Activated CD4-positive, alpha-beta memory T cell treated with anti-CD3 and anti-CD28 coated beads for 36 hours (primary cell): ENCODE data around the gene UFD1. TPM values are rescaled to one million over a fixed set of nuclear protein-coding genes. Genes with fewer than 3 reads are reported as not detected.

ENCODE experiments used
- CTCF ChIA-PET: fragments of 350-600 bp; sonication (Branson Sonifier 250); formaldehyde crosslinking; loops from one replicate; lab custom pipeline; 2021; ENCODE audit warnings: antibody characterized with exemption, inconsistent platforms; lab: Charles Lee
- POLR2A ChIA-PET: fragments of 350-600 bp; sonication (Branson Sonifier 250); formaldehyde crosslinking; loops from one replicate; lab custom pipeline; 2021; ENCODE audit warnings: antibody characterized with exemption; lab: Charles Lee
- DNase-seq: peaks from one replicate; pipeline ENCODE4 v3.0.0-alpha.2; 2020
- H3K27ac Mint-ChIP-seq: one replicate; pipeline ENCODE4 v1.8.0; 2021; ENCODE audit warnings: mixed read lengths
- H3K27me3 Mint-ChIP-seq: one replicate; pipeline ENCODE4 v1.8.0; 2021; ENCODE audit warnings: mixed read lengths
- H3K36me3 Mint-ChIP-seq: one replicate; pipeline ENCODE4 v1.8.0; 2021; ENCODE audit warnings: mixed read lengths
- H3K4me1 Mint-ChIP-seq: one replicate; pipeline ENCODE4 v1.8.0; 2021; ENCODE audit warnings: low read depth, mixed read lengths
- H3K4me3 Mint-ChIP-seq: one replicate; pipeline ENCODE4 v1.8.0; 2021; ENCODE audit warnings: mild to moderate bottlenecking, mixed read lengths
- H3K9me3 Mint-ChIP-seq: one replicate; pipeline ENCODE4 v1.8.0; 2021; ENCODE audit warnings: mixed read lengths
- intact Hi-C: fragments of 100-400 bp; cut with micrococcal nuclease; formaldehyde crosslinking; loops from one replicate; pipeline ENCODE4 v1.15.1; 2023
- total RNA-seq, 2 experiments: library from RNA; stranded (reverse); gene quantifications; one replicate each; pipeline ENCODE4 v1.2.3, GENCODE V29; 2021

UFD1 gene
- total RNA-seq, 2 experiments from 2014 or later, result 85.3 to 91.1 TPM

GRCh38 chr22:19410941-19411689 is 67.9 kb downstream of the UFD1 start:
- Mint-ChIP-seq H3K4me3 (no peak overlapping the region), H3K4me1 (peaks cover 15% of the 10 kb centered on the region), H3K27ac (no peak overlapping the region), H3K9me3 (no peaks in the 10 kb centered on the region), H3K36me3 (peaks cover 32% of the 10 kb centered on the region), H3K27me3 (no peaks in the 10 kb centered on the region)
- no peak for DNase-seq
- CTCF ChIA-PET, result no interaction called here
- POLR2A ChIA-PET, result interaction anchor here (1.2 kb wide), 1 partner anchor 20 kb away, joined by 3 read pairs; the partner anchor contains the start of gene HIRA
- intact Hi-C loops, result no loop called here

GRCh38 chr22:19407649-19408606 is 71.1 kb downstream of the UFD1 start:
- intact Hi-C loops, result no loop called here
- Mint-ChIP-seq H3K27me3 (no peaks in the 10 kb centered on the region), H3K36me3 (peaks cover 50% of the 10 kb centered on the region), H3K27ac (no peak overlapping the region), H3K4me1 (peaks cover 6% of the 10 kb centered on the region), H3K9me3 (no peaks in the 10 kb centered on the region), H3K4me3 (no peak overlapping the region)
- ChIA-PET POLR2A (no interaction called here), CTCF (interaction anchor here (0.5 kb wide), 1 partner anchor 391 kb away, joined by 3 read pairs; no protein-coding TSS in a partner anchor)
- no peak for DNase-seq

GRCh38 chr22:19406846-19407245 is 72.1 kb downstream of the UFD1 start:
- ChIA-PET CTCF (no interaction called here), POLR2A (no interaction called here)
- Mint-ChIP-seq H3K4me1 (no peaks in the 10 kb centered on the region), H3K36me3 (peaks cover 46% of the 10 kb centered on the region), H3K27ac (no peak overlapping the region), H3K27me3 (no peaks in the 10 kb centered on the region), H3K9me3 (no peaks in the 10 kb centered on the region), H3K4me3 (no peak overlapping the region)
- intact Hi-C loops, result no loop called here
- no peak for DNase-seq

GRCh38 chr22:19406281-19406811 is 72.6 kb downstream of the UFD1 start:
- Mint-ChIP-seq H3K9me3 (no peaks in the 10 kb centered on the region), H3K27ac (no peak overlapping the region), H3K36me3 (peaks cover 48% of the 10 kb centered on the region), H3K4me3 (no peak overlapping the region), H3K4me1 (no peaks in the 10 kb centered on the region), H3K27me3 (no peaks in the 10 kb centered on the region)
- no peak for DNase-seq
- intact Hi-C loops, result no loop called here
- CTCF ChIA-PET, result no interaction called here
- POLR2A ChIA-PET, result no interaction called here

- no peaks in the 10 kb centered on the region for H3K27me3 Mint-ChIP-seq
- intact Hi-C loops, result no loop called here
- H3K9me3 Mint-ChIP-seq, result no peaks in the 10 kb centered on the region
- POLR2A ChIA-PET, result no interaction called here
- peak overlapping the region; percentile 3 for H3K27ac Mint-ChIP-seq
- no peak overlapping the region for H3K4me3 Mint-ChIP-seq
- H3K4me1 Mint-ChIP-seq, result no peaks in the 10 kb centered on the region
- CTCF ChIA-PET, result no interaction called here
- H3K36me3 Mint-ChIP-seq, result peaks cover 48% of the 10 kb centered on the region
- DNase-seq, result no peak
Measured at GRCh38 chr22:19405652-19406051, 73.3 kb downstream of the UFD1 start.

- no peaks in the 10 kb centered on the region for H3K4me1 Mint-ChIP-seq
- H3K9me3 Mint-ChIP-seq, result no peaks in the 10 kb centered on the region
- no peak for DNase-seq
- H3K27me3 Mint-ChIP-seq, result no peaks in the 10 kb centered on the region
- ChIA-PET CTCF (no interaction called here), POLR2A (interaction anchor here (0.6 kb wide), 1 partner anchor 401 kb away, joined by 3 read pairs; no protein-coding TSS in a partner anchor)
- no peak overlapping the region for H3K27ac Mint-ChIP-seq
- H3K36me3 Mint-ChIP-seq, result peaks cover 45% of the 10 kb centered on the region
- intact Hi-C loops, result no loop called here
- no peak overlapping the region for H3K4me3 Mint-ChIP-seq
Measured at GRCh38 chr22:19405133-19405532, 73.9 kb downstream of the UFD1 start.

- Mint-ChIP-seq H3K4me3 (no peak overlapping the region), H3K4me1 (no peaks in the 10 kb centered on the region), H3K36me3 (peaks cover 41% of the 10 kb centered on the region), H3K27me3 (no peaks in the 10 kb centered on the region), H3K9me3 (no peaks in the 10 kb centered on the region), H3K27ac (no peak overlapping the region)
- no peak for DNase-seq
- ChIA-PET CTCF (no interaction called here), POLR2A (interaction anchor here (0.6 kb wide), 1 partner anchor 401 kb away, joined by 3 read pairs; no protein-coding TSS in a partner anchor)
- intact Hi-C loops, result no loop called here
Measured at GRCh38 chr22:19404676-19405075, 74.3 kb downstream of the UFD1 start.

GRCh38 chr22:19402642-19403191 is 76.3 kb downstream of the UFD1 start:
- intact Hi-C loops, result no loop called here
- Mint-ChIP-seq H3K4me1 (no peaks in the 10 kb centered on the region), H3K27ac (no peak overlapping the region), H3K4me3 (no peak overlapping the region), H3K9me3 (no peaks in the 10 kb centered on the region), H3K27me3 (no peaks in the 10 kb centered on the region), H3K36me3 (peaks cover 35% of the 10 kb centered on the region)
- ChIA-PET POLR2A (no interaction called here), CTCF (no interaction called here)
- no peak for DNase-seq

- POLR2A ChIA-PET, result no interaction called here
- Mint-ChIP-seq H3K4me1 (no peaks in the 10 kb centered on the region), H3K9me3 (no peaks in the 10 kb centered on the region), H3K4me3 (no peak overlapping the region), H3K27ac (no peak overlapping the region), H3K36me3 (peaks cover 24% of the 10 kb centered on the region), H3K27me3 (no peaks in the 10 kb centered on the region)
- no peak for DNase-seq
- CTCF ChIA-PET, result interaction anchor here (1.0 kb wide), 1 partner anchor 229 kb away, joined by 3 read pairs; no protein-coding TSS in a partner anchor
- intact Hi-C loops, result no loop called here
Measured at GRCh38 chr22:19401483-19401882, 77.5 kb downstream of the UFD1 start.

- Mint-ChIP-seq H3K4me3 (no peak overlapping the region), H3K9me3 (no peaks in the 10 kb centered on the region), H3K27ac (no peak overlapping the region), H3K4me1 (no peaks in the 10 kb centered on the region), H3K27me3 (no peaks in the 10 kb centered on the region), H3K36me3 (peaks cover 22% of the 10 kb centered on the region)
- ChIA-PET POLR2A (no interaction called here), CTCF (interaction anchor here (1.0 kb wide), 1 partner anchor 229 kb away, joined by 3 read pairs; no protein-coding TSS in a partner anchor)
- intact Hi-C loops, result no loop called here
- DNase-seq, result no peak
Measured at GRCh38 chr22:19400881-19401280, 78.1 kb downstream of the UFD1 start.
